Fibroblast of skin of back (primary cell): ENCODE measurements around the gene KCNJ16. TPM values are rescaled to one million over a fixed set of nuclear protein-coding genes. Genes with fewer than 3 reads are reported as not detected.
A peak's percentile ranks its signal among the peaks of the same experiment; 100 is the strongest.
"Not testable (repeated sequence)": the region's sequence is repeated elsewhere in the genome, so short reads cannot be mapped to it uniquely, and the experiment has no call there.

Source experiments
- DNase-seq: peaks from one replicate; pipeline ENCODE4 v3.0.0-alpha.2; 2013
- polyA plus RNA-seq, 2 experiments: library from polyadenylated mRNA; unstranded; fragments of 120-200 nt; gene quantifications; one replicate each; pipeline ENCODE4 v1.2.1, GENCODE V29; 2013; ENCODE audit not compliant: insufficient read length in 2 of 2

Gene KCNJ16
- not detected for polyA plus RNA-seq (2013, experiment 1 of 2; ENCODE audit: insufficient read length)
- not detected for polyA plus RNA-seq (2013, experiment 2 of 2; ENCODE audit: insufficient read length)

- DNase-seq: no peak
Observed at GRCh38 chr17:70074956-70075355, at the start of gene KCNJ16. Gene KCNJ16 (plus strand): TSS chr17:70075225. CDS start chr17:70132088, 56,863 bp downstream.

DNA sequence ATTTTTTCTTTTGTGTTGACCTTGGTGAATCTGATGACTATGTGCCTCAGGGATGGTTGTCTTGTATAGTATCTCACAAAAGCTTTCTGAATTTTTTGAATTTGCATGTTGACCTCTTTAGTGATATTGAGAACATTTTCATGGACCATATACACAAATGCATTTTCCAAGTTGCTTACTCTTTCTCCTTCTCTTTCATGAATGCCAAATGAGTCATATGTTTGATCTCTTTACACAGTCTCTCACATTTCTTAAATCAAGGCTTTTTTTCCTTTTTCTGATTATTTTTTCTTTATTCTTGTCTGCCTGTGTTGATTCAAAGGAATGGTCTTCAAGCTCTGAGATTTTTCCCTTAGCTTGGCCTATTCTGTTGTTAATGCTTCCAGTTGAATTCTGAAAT lies 46.6 kb upstream of the KCNJ16 start:
- DNase-seq: no peak

GRCh38 chr17:70028978-70029767 lies 45.9 kb upstream of the KCNJ16 start:
- no peak for DNase-seq

- no peak for DNase-seq
Observed at GRCh38 chr17:70030371-70030770, 44.7 kb upstream of the KCNJ16 start.

DNA sequence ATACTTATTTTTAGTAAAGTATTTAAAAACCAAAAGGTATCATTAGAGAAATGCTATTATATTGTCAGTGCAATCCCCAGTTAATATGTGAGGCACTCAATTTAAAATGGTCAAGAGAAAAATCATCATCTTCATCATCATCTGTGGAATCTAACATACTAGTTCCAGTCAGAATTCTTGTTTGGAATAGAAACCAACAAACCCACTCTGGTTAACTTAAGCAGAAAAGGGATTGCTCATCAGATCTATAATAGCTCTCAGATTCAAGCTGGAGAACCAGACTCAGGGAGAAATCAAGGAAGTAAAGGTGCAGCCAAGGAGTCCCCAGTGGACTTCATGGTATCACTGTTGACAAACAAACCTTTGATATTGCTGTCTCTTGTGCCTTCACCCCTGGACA lies 43.7 kb upstream of the KCNJ16 start:
- DNase-seq: no peak

DNA sequence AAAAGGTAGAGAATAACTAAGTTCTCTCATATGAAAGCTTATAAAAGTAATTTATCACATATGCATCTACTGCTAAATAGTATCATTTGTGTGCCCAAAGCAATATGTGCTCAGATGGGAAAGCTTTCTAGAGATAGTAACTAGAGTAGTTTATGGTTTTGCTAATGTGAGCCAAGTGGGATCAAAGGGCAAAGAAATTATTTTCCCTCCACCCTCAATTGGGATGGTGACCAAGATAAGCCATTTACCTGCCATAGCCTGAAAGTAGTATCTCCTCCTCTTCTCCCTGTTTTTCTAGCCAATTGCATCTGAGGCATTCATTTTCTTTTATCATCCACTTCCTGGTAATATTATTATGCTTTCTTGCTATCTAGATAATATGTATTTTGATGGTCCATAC lies 41.9 kb upstream of the KCNJ16 start:
- DNase-seq: no peak

GRCh38 chr17:70034158-70034557 lies 40.9 kb upstream of the KCNJ16 start:
- no peak for DNase-seq

DNA sequence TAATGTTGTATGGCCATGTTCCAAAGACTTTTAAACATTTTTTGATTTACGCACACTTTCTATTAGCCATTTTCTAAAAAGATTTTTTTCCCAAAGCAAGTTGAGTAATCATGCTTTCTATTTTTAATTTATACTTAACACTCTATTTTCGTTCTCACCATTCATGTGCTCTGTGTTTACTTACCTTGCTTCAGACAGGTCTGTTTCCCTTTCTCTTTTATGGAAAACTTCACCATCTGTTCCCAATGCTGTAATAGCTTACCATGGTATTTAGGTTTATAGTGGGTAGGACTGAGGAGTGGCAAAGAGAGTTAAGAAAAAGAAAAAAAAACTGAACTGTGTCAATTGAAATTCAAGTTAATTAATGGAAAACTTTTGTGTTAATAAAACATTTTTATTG lies 37.5 kb upstream of the KCNJ16 start:
- DNase-seq: no peak

GRCh38 chr17:70040336-70040735 lies 34.7 kb upstream of the KCNJ16 start:
- DNase-seq: peak; percentile 42

- no peak for DNase-seq
Observed at GRCh38 chr17:70041061-70041460, 34.0 kb upstream of the KCNJ16 start.

GRCh38 chr17:70041540-70041939 lies 33.5 kb upstream of the KCNJ16 start:
- no peak for DNase-seq

DNA sequence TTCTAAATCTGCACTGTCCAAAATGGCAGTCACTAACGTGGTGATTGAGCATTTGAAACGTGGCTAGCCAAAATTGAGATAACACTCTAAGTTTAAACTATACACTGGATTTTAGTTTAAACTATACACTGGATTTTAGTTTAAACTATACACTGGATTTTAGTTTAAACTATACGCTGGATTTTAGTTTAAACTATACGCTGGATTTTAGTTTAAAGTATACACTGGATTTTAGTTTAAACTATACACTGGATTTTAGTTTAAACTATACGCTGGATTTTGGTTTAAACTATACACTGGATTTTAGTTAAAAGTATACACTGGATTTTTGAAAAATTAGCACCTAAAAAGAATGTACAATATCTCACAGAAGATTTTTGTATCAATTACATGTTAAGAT lies 29.2 kb upstream of the KCNJ16 start:
- not testable (repeated sequence) for DNase-seq

DNA sequence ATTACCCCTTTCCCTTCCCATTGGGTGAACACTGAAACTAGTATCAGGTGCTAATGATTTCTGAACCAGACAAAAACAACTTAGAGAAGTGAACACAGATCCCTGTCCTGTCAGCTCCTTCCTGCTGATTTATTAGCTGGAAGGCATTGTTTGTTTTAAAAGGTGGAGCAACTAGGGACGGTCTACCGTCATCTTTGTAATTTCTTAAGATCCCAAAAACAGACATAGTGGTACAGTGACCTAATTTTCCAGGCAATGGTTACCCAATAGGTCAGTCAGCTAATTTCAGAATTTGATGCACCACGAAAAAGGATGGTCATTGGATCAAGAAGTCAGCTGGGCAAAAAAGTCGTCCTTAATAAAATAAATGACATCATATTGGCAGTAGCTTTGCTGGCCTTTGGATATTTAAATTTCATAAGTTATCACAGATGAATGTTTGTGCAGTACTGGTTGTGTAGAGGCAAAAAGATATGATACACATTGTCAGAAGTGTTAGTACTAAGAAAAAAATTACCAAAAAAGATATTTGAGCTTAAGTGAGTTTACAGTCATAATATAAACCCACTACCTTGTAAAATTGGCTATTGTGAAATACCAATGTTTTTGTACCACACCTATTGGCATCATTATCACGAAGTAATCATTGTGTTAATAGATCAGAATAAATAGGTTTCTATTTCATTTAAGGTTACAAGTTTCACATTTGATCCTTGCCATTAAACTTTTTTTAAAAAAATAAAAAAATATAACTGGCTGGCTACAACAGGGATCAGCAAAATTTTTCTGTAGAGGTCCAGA lies 27.2 kb upstream of the KCNJ16 start:
- no peak for DNase-seq

DNA sequence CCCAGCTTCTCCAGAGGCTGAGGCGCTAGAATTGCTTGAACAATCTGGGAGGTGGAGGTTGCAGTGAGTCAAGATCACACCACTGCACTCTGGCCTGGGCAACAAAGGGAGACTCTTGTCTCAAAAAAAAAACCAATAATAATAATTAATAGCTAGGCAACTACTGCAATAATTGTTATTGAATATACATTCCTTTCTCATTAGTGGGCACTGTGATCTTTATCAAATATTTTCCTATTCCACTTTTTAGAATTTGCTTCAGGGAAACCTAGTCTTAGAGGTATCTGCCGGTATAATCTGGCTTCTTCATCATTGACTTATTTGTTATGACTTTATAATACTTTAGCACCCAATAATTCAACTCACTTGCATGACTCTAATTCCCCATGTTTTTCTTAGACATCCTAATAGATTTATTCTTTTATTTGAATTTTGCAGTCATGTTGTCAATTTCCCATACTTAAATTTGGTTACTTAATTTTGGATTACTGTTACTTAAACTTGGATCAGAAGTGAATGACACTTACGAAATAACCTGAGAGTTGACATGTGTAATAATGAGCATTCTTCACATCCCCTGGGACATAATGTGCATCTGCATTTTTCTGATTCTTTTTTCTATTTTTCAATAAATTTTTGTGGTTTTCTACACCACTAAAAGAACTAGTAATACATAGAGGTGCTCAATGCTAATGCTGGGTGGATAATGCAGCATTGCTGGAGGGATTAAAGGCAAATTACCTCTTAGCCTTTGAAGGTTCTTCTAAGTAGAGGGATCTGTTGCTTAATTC lies 25.0 kb upstream of the KCNJ16 start:
- DNase-seq: peak; percentile 25

- DNase-seq: no peak
Observed at GRCh38 chr17:70050931-70051330, 24.1 kb upstream of the KCNJ16 start.

DNA sequence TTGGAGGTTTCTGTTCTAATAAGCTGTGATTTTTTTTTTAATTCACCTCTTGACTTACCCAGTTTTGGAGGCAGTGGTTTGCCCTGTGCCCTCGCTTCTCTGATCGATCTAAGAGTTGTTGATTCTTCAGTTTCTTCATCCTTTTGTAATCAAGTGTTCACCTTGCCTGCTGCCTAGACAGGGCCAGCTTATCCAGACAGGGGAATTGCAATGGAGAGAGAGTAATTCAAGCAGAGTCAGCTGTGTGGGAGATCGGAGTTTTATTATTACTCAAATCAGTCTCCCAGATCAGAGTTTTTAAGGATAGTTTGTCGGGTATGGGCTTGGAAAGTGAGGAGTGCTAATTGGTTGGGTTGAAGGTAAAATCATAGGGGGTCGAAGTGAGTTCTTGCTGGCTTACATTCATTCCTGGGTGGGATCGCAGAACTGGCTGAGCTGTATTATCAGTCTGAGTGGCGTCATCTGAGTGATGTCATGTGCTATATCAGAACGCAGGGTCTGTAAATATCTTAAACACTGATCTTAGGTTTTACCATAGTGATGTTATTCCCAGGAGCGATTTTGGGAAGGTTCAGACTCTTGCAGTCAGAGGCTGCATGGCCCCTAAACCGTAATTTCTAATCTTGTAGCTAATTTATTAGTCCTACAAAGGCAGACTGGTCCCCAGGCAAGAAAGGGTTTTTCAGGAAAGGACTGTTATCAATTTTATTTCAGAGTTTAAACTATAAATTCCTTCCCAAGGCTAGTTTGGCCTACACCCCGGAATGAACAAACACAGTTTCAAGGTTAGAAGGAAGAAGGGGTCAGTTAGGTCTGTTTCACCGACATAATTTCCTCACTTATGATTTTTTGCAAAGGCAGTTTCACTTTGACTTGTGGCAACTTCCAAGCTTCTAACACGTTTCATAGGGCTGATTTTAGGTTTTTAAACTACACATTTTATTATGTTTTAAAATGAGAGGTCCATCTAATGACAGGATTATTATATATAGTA lies 21.5 kb upstream of the KCNJ16 start:
- no peak for DNase-seq

- DNase-seq: no peak
Observed at GRCh38 chr17:70055000-70055399, 20.0 kb upstream of the KCNJ16 start.

- no peak for DNase-seq
Observed at GRCh38 chr17:70059071-70059470, 16.0 kb upstream of the KCNJ16 start.

- DNase-seq: no peak
Observed at GRCh38 chr17:70059649-70060048, 15.4 kb upstream of the KCNJ16 start.

DNA sequence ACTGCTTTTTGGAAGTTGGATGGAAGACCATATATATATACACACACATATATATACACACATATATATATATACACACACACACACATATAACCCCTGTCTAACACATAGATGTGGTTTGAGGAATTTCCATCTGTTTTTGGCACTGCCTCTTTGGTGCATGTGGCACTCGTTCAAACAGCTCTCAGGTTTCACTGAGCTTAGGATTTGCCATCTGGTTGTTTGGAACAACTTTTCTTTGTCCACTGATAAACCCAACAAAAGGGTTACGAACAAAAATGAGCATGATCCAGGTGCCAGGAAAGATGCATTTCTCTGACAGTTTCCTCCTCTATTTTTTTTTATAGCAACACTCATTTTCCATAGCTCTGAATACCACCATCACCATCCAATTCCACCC lies 14.6 kb upstream of the KCNJ16 start:
- no peak for DNase-seq

DNA sequence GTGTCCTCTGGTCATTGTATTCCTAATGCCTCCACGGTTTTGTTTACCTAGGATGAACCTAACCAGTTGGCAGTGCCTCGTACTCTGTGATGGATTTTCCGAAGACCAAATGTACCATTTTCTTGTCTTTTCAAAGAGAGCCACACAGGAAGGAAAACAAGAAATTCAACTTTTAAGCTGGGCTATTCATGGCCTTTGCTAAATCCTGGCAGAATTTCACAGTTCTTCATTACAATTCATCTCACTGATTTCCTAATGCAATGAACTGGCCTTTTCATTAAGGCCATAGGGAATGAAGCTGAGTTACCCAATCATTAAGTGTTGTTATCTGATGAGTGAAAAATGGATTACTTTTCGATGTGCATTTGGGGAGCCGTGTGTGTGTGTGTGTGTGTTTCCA lies 7.9 kb upstream of the KCNJ16 start:
- DNase-seq: no peak
